ENCODE measurements around the gene FBXW8.

Gene FBXW8

GRCh38 chr12:117064596-117064995, 153.8 kb downstream of the FBXW8 start:
- no peak overlapping the region for H3K4me3 ChIP-seq (ENCODE audit: control insufficient read depth, low read depth, low read length)
- DNase-seq (ENCODE audit: low read depth): no peak
- TF ChIP-seq, protein P1, sequence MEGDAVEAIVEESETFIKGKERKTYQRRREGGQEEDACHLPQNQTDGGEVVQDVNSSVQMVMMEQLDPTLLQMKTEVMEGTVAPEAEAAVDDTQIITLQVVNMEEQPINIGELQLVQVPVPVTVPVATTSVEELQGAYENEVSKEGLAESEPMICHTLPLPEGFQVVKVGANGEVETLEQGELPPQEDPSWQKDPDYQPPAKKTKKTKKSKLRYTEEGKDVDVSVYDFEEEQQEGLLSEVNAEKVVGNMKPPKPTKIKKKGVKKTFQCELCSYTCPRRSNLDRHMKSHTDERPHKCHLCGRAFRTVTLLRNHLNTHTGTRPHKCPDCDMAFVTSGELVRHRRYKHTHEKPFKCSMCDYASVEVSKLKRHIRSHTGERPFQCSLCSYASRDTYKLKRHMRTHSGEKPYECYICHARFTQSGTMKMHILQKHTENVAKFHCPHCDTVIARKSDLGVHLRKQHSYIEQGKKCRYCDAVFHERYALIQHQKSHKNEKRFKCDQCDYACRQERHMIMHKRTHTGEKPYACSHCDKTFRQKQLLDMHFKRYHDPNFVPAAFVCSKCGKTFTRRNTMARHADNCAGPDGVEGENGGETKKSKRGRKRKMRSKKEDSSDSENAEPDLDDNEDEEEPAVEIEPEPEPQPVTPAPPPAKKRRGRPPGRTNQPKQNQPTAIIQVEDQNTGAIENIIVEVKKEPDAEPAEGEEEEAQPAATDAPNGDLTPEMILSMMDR (IDR thresholded peaks at IDR 0.05; ENCODE audit: control insufficient read depth, insufficient read depth, low read depth, low read length, missing control alignments): no peak

DNA sequence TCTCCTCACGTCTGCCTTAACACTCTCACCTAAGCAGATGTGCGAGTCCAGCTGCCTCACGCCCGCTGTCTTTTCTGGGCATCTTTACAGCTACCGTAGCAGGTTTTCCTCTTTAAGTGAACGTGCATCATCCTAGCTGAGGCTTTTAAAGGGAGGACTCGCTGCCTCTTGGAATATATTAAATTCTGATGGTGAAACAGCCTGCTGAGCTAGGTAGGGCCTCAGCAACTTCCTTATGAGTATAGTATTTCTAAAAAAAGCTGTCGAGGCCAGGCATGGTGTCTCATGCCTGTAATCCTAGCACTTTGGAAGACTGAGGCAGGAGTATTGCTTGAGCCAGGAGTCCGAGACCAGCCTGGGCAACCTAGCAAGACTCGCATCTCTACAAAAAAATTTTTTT, 156.3 kb downstream of the FBXW8 start:
- DNase-seq (ENCODE audit: low read depth): no peak
- no peak overlapping the region for H3K4me3 ChIP-seq (ENCODE audit: control insufficient read depth, low read depth, low read length)
- TF ChIP-seq, protein P1 (IDR thresholded peaks at IDR 0.05; ENCODE audit: control insufficient read depth, insufficient read depth, low read depth, low read length, missing control alignments): no peak

DNA sequence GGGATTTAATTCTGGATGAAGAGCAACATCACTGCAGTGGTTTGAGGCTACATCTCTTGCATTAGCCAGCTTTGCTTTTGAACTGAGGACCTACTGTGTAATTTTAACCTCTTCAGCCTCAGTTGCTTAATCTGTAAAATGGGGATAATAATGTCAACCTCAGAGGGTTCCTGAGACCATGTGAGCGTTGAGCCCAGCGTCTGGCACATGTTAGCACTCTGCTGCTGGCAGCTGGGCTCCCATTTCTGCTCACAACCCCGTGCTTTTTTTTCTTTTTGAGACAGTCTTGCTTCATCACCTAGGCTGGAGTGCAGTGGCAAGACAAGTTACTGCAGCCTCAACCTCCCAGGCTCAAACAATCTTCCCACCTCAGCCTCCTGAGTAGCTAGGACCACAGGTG, 156.9 kb downstream of the FBXW8 start:
- TF ChIP-seq, protein P1 (IDR thresholded peaks at IDR 0.05; ENCODE audit: control insufficient read depth, insufficient read depth, low read depth, low read length, missing control alignments): no peak
- no peak for DNase-seq (ENCODE audit: low read depth)
- no peak overlapping the region for H3K4me3 ChIP-seq (ENCODE audit: control insufficient read depth, low read depth, low read length)

DNA sequence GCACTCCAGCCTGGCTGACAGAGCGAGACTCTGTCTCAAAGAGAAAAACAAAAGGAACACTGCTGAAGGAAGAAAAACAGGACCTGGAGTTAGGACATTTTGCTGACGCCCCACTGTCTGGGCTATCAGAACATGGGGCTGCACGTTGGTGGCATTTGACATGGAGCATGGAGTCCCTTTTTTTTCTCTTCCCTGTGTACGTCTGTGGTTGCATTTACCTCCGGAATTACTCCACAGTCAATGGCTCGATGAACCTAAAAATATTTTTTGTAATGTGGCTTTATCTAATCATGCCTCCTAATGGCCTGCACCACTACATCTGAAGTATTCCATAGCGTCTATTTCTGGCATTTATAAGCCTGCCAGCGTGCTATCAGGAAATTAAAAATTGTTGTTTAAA, 157.7 kb downstream of the FBXW8 start:
- DNase-seq (ENCODE audit: low read depth): no peak
- no peak overlapping the region for H3K4me3 ChIP-seq (ENCODE audit: control insufficient read depth, low read depth, low read length)
- TF ChIP-seq, protein P1 (IDR thresholded peaks at IDR 0.05; ENCODE audit: control insufficient read depth, insufficient read depth, low read depth, low read length, missing control alignments): no peak

DNA sequence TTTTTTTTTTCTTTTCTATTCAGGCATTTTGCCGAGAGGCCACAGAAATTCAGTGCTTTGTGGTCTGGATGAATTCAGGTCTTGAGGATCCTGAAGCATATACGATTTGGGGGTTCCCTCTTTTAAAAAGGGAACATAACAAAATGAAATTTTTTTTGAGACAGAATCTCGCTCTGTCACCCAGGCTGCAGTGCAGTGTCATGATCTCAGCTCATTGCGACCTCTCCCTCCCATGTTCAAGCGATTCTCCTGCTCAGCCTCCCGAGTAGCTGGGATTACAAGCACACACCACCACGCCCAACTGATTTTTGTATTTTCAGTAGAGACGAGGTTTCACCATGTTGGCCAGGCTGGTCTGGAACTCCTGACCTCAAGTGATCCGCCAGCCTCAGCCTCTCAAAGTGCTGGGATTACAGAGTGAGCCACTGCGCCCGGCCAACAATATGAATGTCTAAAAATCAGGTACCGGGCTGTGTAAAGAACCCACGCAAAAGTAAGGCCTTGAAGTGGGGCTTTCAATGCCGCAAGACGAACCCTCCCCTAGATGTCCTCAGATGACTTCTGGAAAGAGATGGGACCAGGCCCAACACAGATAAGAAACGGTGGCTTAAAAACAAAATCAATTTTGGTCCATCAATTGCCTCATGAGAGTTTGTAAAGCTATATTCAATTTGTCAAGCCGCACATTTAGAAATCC, 158.5 kb downstream of the FBXW8 start:
- DNase-seq (ENCODE audit: low read depth): no peak
- H3K4me3 ChIP-seq (ENCODE audit: control insufficient read depth, low read depth, low read length): no peak overlapping the region
- TF ChIP-seq, protein P1 (IDR thresholded peaks at IDR 0.05; ENCODE audit: control insufficient read depth, insufficient read depth, low read depth, low read length, missing control alignments): no peak

DNA sequence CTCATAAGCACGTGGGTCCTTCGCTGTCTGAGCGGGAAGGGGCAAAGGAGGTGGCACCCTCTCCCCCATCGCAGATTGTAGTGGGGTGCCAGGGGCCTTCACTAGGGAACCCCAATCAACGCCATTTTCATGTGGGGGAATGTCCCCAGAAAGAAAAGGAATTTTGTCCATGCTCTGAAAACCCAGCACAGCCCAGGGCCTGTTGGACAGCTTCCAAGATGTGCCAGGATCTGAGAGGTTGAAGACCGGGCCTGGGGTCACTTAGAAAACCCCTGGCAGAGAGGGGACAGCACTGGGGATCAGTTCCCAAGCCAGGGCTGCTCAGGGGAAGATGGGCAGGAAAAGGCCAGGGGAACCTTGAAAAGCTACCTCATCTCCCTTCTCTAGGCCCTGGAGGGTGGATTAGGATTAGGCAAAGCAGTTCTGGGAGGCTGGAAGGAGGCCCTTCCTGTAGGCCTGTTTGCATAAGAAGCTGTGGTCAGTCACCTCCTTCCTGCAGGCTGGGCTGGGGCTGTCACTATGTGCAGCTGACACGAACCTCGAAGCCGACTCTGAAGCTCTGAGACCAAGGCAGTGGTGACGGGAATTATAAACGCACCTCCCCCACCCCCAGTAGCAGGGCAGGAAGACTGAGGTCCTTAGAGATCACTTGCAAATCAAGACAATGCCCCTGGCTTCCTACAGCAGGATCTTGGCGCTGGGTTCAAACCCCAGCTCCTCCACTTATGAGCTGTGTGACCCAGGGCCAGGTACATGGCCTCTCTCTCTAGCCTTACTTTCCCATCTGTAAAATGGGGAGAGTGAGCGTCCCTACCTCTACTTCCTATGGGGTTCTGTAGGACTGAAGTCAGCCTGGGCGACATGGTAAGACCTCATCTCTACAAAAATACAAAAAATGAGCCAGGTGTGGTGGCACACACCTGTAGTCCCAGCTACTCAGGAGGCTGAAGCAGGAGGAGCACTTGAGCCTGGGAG, 159.5 kb downstream of the FBXW8 start:
- TF ChIP-seq, protein P1 (IDR thresholded peaks at IDR 0.05; ENCODE audit: control insufficient read depth, insufficient read depth, low read depth, low read length, missing control alignments): no peak
- no peak overlapping the region for H3K4me3 ChIP-seq (ENCODE audit: control insufficient read depth, low read depth, low read length)
- DNase-seq (ENCODE audit: low read depth): no peak
